Kidney epithelial cell (primary cell): ENCODE measurements around the gene LRRC49. TPM values are rescaled to one million over a fixed set of nuclear protein-coding genes. Genes with fewer than 3 reads are reported as not detected.

ENCODE experiments used
- DNase-seq: peaks from one replicate; pipeline ENCODE4 v3.0.0-alpha.2; 2010; ENCODE audit warnings: low read depth
- H3K27me3 ChIP-seq: 2 replicates; pipeline ENCODE4 v1.6.0; 2011; ENCODE audit warnings: low read length; ENCODE audit not compliant: control insufficient read depth, insufficient read depth
- H3K36me3 ChIP-seq: 2 replicates; pipeline ENCODE4 v1.5.1; 2011; ENCODE audit warnings: low read length; ENCODE audit not compliant: control insufficient read depth, insufficient read depth
- H3K4me3 ChIP-seq: 2 replicates; pipeline ENCODE4 v1.5.1; 2011; ENCODE audit warnings: low read depth, mild to moderate bottlenecking, control low read depth, low read length
- CTCF ChIP-seq: IDR thresholded peaks from 2 replicates; pipeline ENCODE4 v1.5.1; 2011; ENCODE audit warnings: mild to moderate bottlenecking, moderate library complexity, low read length, control low read depth, inconsistent platforms; ENCODE audit not compliant: insufficient read depth, poor library complexity, severe bottlenecking
- total RNA-seq: library from RNA; depleted of rRNA; stranded (reverse); fragments of >200 nt; gene quantifications from 2 replicates; pipeline ENCODE4 v1.2.3, GENCODE V29; 2015

The LRRC49 gene
- total RNA-seq, 1 donor from 2014 or later: 62.0 TPM

GRCh38 chr15:70964058-70964457 lies 71.4 kb downstream of the LRRC49 start:
- no peak overlapping the region for H3K4me3 ChIP-seq
- no peak for DNase-seq
- TF ChIP-seq CTCF: no peak
- no peaks in the 10 kb centered on the region for H3K27me3 ChIP-seq
- no peaks in the 10 kb centered on the region for H3K36me3 ChIP-seq

- no peak for DNase-seq
- TF ChIP-seq CTCF: no peak
- Histone ChIP-seq H3K27me3 (no peaks in the 10 kb centered on the region), H3K36me3 (no peaks in the 10 kb centered on the region), H3K4me3 (no peak overlapping the region)
These were observed 72.1 kb downstream of the LRRC49 start for GRCh38 chr15:70964686-70965085.

- no peak for DNase-seq
These were observed 75.0 kb downstream of the LRRC49 start for GRCh38 chr15:70967646-70968045.

GRCh38 chr15:70974004-70974832 lies 81.6 kb downstream of the LRRC49 start:
- H3K27me3 ChIP-seq: no peaks in the 10 kb centered on the region
- no peaks in the 10 kb centered on the region for H3K36me3 ChIP-seq
- peak; percentile 34 for TF ChIP-seq CTCF
- no peak overlapping the region for H3K4me3 ChIP-seq
- DNase-seq: no peak

More at GRCh38 chr15:70967646-70968045, 75.0 kb downstream of the LRRC49 start:
- Histone ChIP-seq H3K4me3 (no peak overlapping the region), H3K36me3 (no peaks in the 10 kb centered on the region), H3K27me3 (no peaks in the 10 kb centered on the region)
- no peak for TF ChIP-seq CTCF

- Histone ChIP-seq H3K36me3 (no peaks in the 10 kb centered on the region), H3K27me3 (no peaks in the 10 kb centered on the region), H3K4me3 (no peak overlapping the region)
- no peak for TF ChIP-seq CTCF
- DNase-seq: no peak
These were observed 84.2 kb downstream of the LRRC49 start for GRCh38 chr15:70976851-70977250.
